Measurements from ENCODE around the gene FCF1. TPM values are rescaled to one million over a fixed set of nuclear protein-coding genes. Genes with fewer than 3 reads are reported as not detected.
"Not testable (repeated sequence)": the region's sequence is repeated elsewhere in the genome, so short reads cannot be mapped to it uniquely, and the experiment has no call there.

Gene FCF1
- total RNA-seq, 2 experiments from 2014 or later: 53.7 to 60.5 TPM

- DNase-seq; H3K27me3 Mint-ChIP-seq; H3K36me3 Mint-ChIP-seq; H3K27ac Mint-ChIP-seq; H3K9me3 Mint-ChIP-seq (ENCODE audit: low read depth); ATAC-seq; H3K4me1 Mint-ChIP-seq; CTCF ChIA-PET; H3K4me3 Mint-ChIP-seq: not testable (repeated sequence)
Observed at GRCh38 chr14:74758505-74758904, 45.6 kb downstream of the FCF1 start.

- CTCF ChIA-PET: interaction anchor here (0.6 to 3.3 kb wide), 23 partner anchors 8 to 419 kb away, joined by 3 to 21 read pairs (median 4); partner anchors contain the start of gene LTBP2
- Mint-ChIP-seq H3K4me1 (peaks cover 39% of the 10 kb centered on the region), H3K9me3 (ENCODE audit: low read depth) (no peaks in the 10 kb centered on the region), H3K27me3 (no peaks in the 10 kb centered on the region), H3K4me3 (peak within 1 kb of the TSS; percentile 95), H3K36me3 (peaks cover 22% of the 10 kb centered on the region), H3K27ac (peak within 1 kb of the TSS; percentile 88)
- peak; percentile 94 for ATAC-seq
- DNase-seq: peak; percentile 95
Observed at GRCh38 chr14:74762917-74763802, 50.2 kb downstream of the FCF1 start, which contains the start of gene YLPM1. YLPM1 (plus strand) TSS chr14:74763316; CDS start chr14:74763490, 174 bp downstream.

DNA sequence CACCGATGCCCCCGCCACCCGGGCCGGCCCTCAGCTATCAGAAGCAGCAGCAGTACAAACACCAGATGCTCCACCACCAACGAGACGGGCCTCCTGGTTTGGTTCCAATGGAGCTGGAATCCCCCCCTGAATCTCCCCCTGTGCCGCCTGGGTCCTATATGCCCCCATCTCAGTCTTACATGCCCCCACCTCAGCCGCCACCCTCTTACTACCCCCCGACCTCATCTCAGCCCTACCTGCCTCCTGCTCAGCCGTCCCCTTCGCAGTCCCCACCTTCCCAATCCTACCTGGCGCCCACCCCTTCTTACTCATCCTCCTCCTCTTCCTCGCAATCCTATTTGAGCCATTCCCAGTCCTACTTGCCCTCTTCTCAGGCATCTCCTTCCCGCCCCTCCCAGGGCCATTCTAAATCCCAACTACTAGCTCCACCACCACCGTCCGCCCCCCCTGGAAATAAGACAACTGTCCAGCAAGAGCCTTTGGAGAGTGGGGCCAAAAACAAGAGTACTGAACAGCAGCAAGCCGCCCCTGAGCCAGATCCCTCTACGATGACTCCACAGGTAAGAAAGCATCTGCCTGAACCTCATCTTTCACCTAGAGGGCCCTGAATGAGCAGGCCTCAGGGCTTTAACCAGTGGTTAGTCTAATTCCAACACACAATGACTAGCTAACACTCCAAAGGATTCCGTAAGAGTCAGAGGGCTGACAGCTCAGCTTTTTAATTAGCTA lies 51.0 kb downstream of the FCF1 start:
- H3K4me1 Mint-ChIP-seq: peaks cover 45% of the 10 kb centered on the region
- peak overlapping the region; percentile 88 for H3K27ac Mint-ChIP-seq
- CTCF ChIA-PET: interaction anchor here (0.6 to 3.3 kb wide), 19 partner anchors 7 to 420 kb away, joined by 3 to 21 read pairs (median 4); partner anchors contain the start of gene LTBP2
- peaks cover 25% of the 10 kb centered on the region for H3K36me3 Mint-ChIP-seq
- ATAC-seq (no peak), DNase-seq (peak; percentile 40)
- H3K27me3 Mint-ChIP-seq: no peaks in the 10 kb centered on the region
- H3K4me3 Mint-ChIP-seq: peak overlapping the region; percentile 95
- no peaks in the 10 kb centered on the region for H3K9me3 Mint-ChIP-seq (ENCODE audit: low read depth)

DNA sequence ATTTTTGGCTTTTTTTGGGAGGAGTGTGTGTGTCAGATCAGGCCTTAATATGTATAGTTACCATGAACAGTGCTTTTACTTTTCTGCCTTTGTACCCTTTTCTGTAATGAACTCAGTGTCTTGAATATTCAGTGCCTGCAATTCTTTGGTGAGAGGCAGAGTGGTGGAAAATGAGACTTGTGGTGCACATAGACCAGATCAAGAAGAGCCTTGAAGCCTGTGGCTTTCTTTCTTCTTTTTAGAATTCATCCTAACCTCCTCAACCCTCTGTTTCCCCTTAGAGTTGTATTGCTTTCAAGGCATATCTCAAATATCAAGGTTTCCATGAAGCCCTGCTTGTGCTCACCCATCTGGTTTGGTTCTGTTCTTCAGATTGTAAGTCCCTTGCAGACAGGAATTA lies 52.8 kb downstream of the FCF1 start:
- ATAC-seq (no peak), DNase-seq (no peak)
- H3K9me3 Mint-ChIP-seq (ENCODE audit: low read depth): no peaks in the 10 kb centered on the region
- H3K27ac Mint-ChIP-seq: peak overlapping the region; percentile 62
- peaks cover 26% of the 10 kb centered on the region for H3K36me3 Mint-ChIP-seq
- peak overlapping the region; percentile 95 for H3K4me3 Mint-ChIP-seq
- no peaks in the 10 kb centered on the region for H3K27me3 Mint-ChIP-seq
- CTCF ChIA-PET: no interaction called here
- H3K4me1 Mint-ChIP-seq: peaks cover 49% of the 10 kb centered on the region

DNA sequence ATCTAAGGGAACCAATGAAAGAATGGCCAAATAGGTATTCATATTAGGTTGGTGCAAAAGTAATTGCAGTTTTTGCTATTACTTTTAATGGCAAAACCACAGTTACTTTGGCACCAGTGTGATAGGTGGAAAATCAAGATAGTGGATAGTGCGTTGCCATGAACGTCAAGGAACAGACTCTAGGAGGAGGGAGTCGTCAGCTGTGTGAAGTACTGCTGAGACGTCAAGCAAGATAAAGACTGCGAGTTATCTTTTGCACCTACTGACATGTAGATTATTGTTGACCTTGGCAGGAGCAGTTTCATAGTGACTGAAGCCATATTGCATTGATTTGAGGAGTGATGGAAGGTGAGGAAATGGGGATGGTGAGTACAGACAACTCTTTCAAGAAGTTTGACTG lies 58.5 kb downstream of the FCF1 start:
- Mint-ChIP-seq H3K36me3 (peaks cover 30% of the 10 kb centered on the region), H3K9me3 (ENCODE audit: low read depth) (no peaks in the 10 kb centered on the region), H3K27me3 (no peaks in the 10 kb centered on the region), H3K27ac (no peak overlapping the region), H3K4me3 (no peak overlapping the region), H3K4me1 (peaks cover 34% of the 10 kb centered on the region)
- DNase-seq: no peak
- CTCF ChIA-PET: interaction anchor here (1.2 to 1.9 kb wide), 6 partner anchors 8 to 162 kb away, joined by 3 to 7 read pairs (median 4); partner anchors contain the start of genes LTBP2 and YLPM1
- ATAC-seq: no peak

- no peak for ATAC-seq
- CTCF ChIA-PET: interaction anchor here (1.4 to 2.0 kb wide), 4 partner anchors 9 to 176 kb away, joined by 5 to 8 read pairs (median 6); partner anchors contain the start of gene YLPM1
Observed at GRCh38 chr14:74784634-74785033, 71.7 kb downstream of the FCF1 start.

GRCh38 chr14:74785056-74785613 lies 72.2 kb downstream of the FCF1 start:
- no peak overlapping the region for H3K4me3 Mint-ChIP-seq
- peak overlapping the region; percentile 10 for H3K27ac Mint-ChIP-seq
- H3K9me3 Mint-ChIP-seq (ENCODE audit: low read depth): no peaks in the 10 kb centered on the region
- CTCF ChIA-PET: interaction anchor here (1.0 to 2.0 kb wide), 6 partner anchors 9 to 176 kb away, joined by 3 to 8 read pairs (median 6); partner anchors contain the start of gene YLPM1
- peaks cover 58% of the 10 kb centered on the region for H3K36me3 Mint-ChIP-seq
- DNase-seq (no peak), ATAC-seq (no peak)
- H3K27me3 Mint-ChIP-seq: no peaks in the 10 kb centered on the region
- peaks cover 19% of the 10 kb centered on the region for H3K4me1 Mint-ChIP-seq

More at GRCh38 chr14:74784634-74785033, 71.7 kb downstream of the FCF1 start:
- Mint-ChIP-seq H3K9me3 (ENCODE audit: low read depth) (no peaks in the 10 kb centered on the region), H3K27ac (no peak overlapping the region), H3K4me3 (no peak overlapping the region), H3K27me3 (no peaks in the 10 kb centered on the region), H3K4me1 (peaks cover 19% of the 10 kb centered on the region), H3K36me3 (peaks cover 58% of the 10 kb centered on the region)
- DNase-seq: no peak

- DNase-seq: no peak
- Mint-ChIP-seq H3K27me3 (no peaks in the 10 kb centered on the region), H3K4me3 (no peak overlapping the region), H3K27ac (no peak overlapping the region), H3K9me3 (ENCODE audit: low read depth) (no peaks in the 10 kb centered on the region), H3K4me1 (peaks cover 21% of the 10 kb centered on the region), H3K36me3 (peaks cover 47% of the 10 kb centered on the region)
- CTCF ChIA-PET: interaction anchor here (0.6 kb wide), 1 partner anchor 11 kb away, joined by 3 read pairs; no protein-coding TSS in a partner anchor
- ATAC-seq: no peak
Observed at GRCh38 chr14:74786796-74787315, 73.9 kb downstream of the FCF1 start.

Other genes with a start within 250 kb of the FCF1 start
- gene NPC2, start 219.8 kb upstream of the FCF1 start, total RNA-seq: 10 to 100 TPM; 25.0 to 35.6 TPM
- gene ISCA2, start 219.4 kb upstream of the FCF1 start, total RNA-seq: 10 to 100 TPM; 20.9 to 25.6 TPM
- under 1 TPM; 0.12 to 0.18 TPM for gene LTBP2, start 100.9 kb upstream of the FCF1 start, total RNA-seq
- gene AREL1, start 64 bp upstream of the FCF1 start, total RNA-seq: 10 to 100 TPM; 43.6 to 44.2 TPM
- 10 to 100 TPM; 57.9 to 64.1 TPM for gene YLPM1, start 50.2 kb downstream of the FCF1 start, total RNA-seq
- under 1 TPM; 0.21 to 0.44 TPM for gene PROX2, start 163.0 kb downstream of the FCF1 start, total RNA-seq
- gene DLST, start 168.8 kb downstream of the FCF1 start, total RNA-seq: 100 to 1,000 TPM; 106 to 119 TPM
- gene RPS6KL1, start 210.1 kb downstream of the FCF1 start, total RNA-seq: 1 to 10 TPM; 2.5 to 3.6 TPM
- gene PGF, start 242.5 kb downstream of the FCF1 start, total RNA-seq: under 1 TPM; 0.29 to 0.56 TPM